Breast epithelium (tissue), 3 donors: ENCODE results near the gene DCLK1.

Source experiments
- CTCF ChIP-seq, 3 donors: fragments of 450-650 bp; IDR thresholded peaks; one replicate each; pipeline ENCODE4 v1.5.1; 2016 to 2017; ENCODE audit warnings: antibody characterized with exemption in 3 of 3, mild to moderate bottlenecking in 3 of 3, moderate library complexity in 3 of 3
- POLR2A ChIP-seq: fragments of 450-650 bp; IDR thresholded peaks from one replicate; pipeline ENCODE4 v1.6.1; 2016; ENCODE audit warnings: antibody characterized with exemption, mild to moderate bottlenecking, moderate library complexity
- POLR2AphosphoS5 ChIP-seq, 3 donors: sonication (generic); formaldehyde crosslinking; IDR thresholded peaks; one replicate each; pipeline ENCODE4 v1.6.1; 2017; ENCODE audit warnings: antibody characterized with exemption in 3 of 3

- TF ChIP-seq CTCF (IDR thresholded peaks at IDR 0.05) (no peak), POLR2AphosphoS5 (IDR thresholded peaks at IDR 0.05) (peak in 1 of 3 donors; percentile 23), POLR2A (no peak)
These were observed 204.2 kb downstream of the DCLK1 start for GRCh38 chr13:35926859-35927530.
